HCT116 (cell line): Measurements from ENCODE around the gene SP3. TPM values are rescaled to one million over a fixed set of nuclear protein-coding genes. Genes with fewer than 3 reads are reported as not detected.

Experiments
- ATAC-seq: fragments of 200-7000 bp; cut with Tn5 transposase; 2 replicates; pipeline ENCODE4 v1.9.1; 2020; ENCODE audit warnings: mild to moderate bottlenecking, moderate library complexity
- BruUV-seq: library from RNA; stranded (reverse); fragments of 400-500 nt; replicated peaks from 2 replicates; lab custom pipeline; 2021; lab: Mats Ljungman, UMichigan
- CTCF ChIA-PET: fragments of 300-600 bp; sonication (Branson Sonifier 250); formaldehyde crosslinking; loops from one replicate; lab custom pipeline; 2021; ENCODE audit warnings: antibody characterized with exemption; lab: Charles Lee
- POLR2A ChIA-PET: fragments of 300-600, 350-600 bp; sonication (Branson Sonifier 250); formaldehyde crosslinking; loops from one replicate; lab custom pipeline; 2021; ENCODE audit warnings: antibody characterized with exemption; lab: Charles Lee
- RAD21 ChIA-PET, 2 experiments: fragments of 300-600 bp; sonication (Branson Sonifier 250); formaldehyde crosslinking; loops; one replicate each; lab custom pipeline; 2023; ENCODE audit warnings: low total read pairs in 2 of 2; ENCODE audit not compliant: uncharacterized antibody in 2 of 2, unreplicated experiment in 2 of 2, low non-redundant PET in 1 of 2; lab: Charles Lee
- DNase-seq: peaks from one replicate; pipeline ENCODE4 v3.0.0-alpha.2; 2010; ENCODE audit warnings: low read depth, low spot score
- H2AFZ ChIP-seq: fragments of 200-600 bp; shearing (Covaris generic), sonication (generic); 2 replicates; pipeline ENCODE4 v1.6.1; 2017; ENCODE audit warnings: low read depth, mixed run types, mixed read lengths, antibody characterized with exemption, low read length; ENCODE audit not compliant: poor library complexity, severe bottlenecking
- H3K27ac ChIP-seq: 2 replicates; pipeline ENCODE4 v1.5.1; 2012; ENCODE audit warnings: low read depth, low read length
- H3K27me3 ChIP-seq: fragments of 200-600 bp; sonication (generic); 2 replicates; pipeline ENCODE4 v1.6.1; 2016; ENCODE audit warnings: mixed run types, low read length, mixed read lengths; ENCODE audit not compliant: insufficient read depth
- H3K36me3 ChIP-seq, 2 experiments: fragments of 200-500 bp in 1 of 2; fragments of 200-600 bp in 1 of 2; sonication (Bioruptor generic) in 1 of 2; sonication (generic) in 1 of 2; 2 replicates each; pipeline versions ENCODE4 v1.5.1 to v1.6.1; 2014 to 2016; ENCODE audit warnings: low read length in 2 of 2, inconsistent platforms in 1 of 2, mixed read lengths in 1 of 2, mixed run types in 1 of 2; ENCODE audit not compliant: insufficient read depth in 2 of 2, control insufficient read depth in 1 of 2
- H3K4me1 ChIP-seq, 2 experiments: fragments of 200-600 bp in 1 of 2; sonication (generic) in 1 of 2; 2 replicates each; pipeline versions ENCODE4 v1.5.1 to v1.6.1; 2012 to 2017; ENCODE audit warnings: low read length in 2 of 2, inconsistent platforms in 1 of 2, mild to moderate bottlenecking in 1 of 2, mixed read lengths in 1 of 2, mixed run types in 1 of 2, moderate library complexity in 1 of 2; ENCODE audit not compliant: insufficient read depth in 2 of 2, control insufficient read depth in 1 of 2
- H3K4me2 ChIP-seq: fragments of 200-600 bp; sonication (generic); 2 replicates; pipeline ENCODE4 v1.6.1; 2017; ENCODE audit warnings: mixed run types, low read length, mixed read lengths
- H3K4me3 ChIP-seq, 2 experiments: fragments of 200-600 bp in 1 of 2; sonication (generic) in 1 of 2; replicated peaks in 1 of 2; 2 replicates each; pipeline ENCODE4 v1.5.1; 2011 to 2016; ENCODE audit warnings: low read length in 2 of 2, control low read depth in 1 of 2, low read depth in 1 of 2, mild to moderate bottlenecking in 1 of 2, mixed read lengths in 1 of 2, mixed run types in 1 of 2
- H3K79me2 ChIP-seq: fragments of 200-600 bp; sonication (generic); 2 replicates; pipeline ENCODE4 v1.6.1; 2017; ENCODE audit warnings: mild to moderate bottlenecking, mixed run types, low read length, moderate library complexity, mixed read lengths; ENCODE audit not compliant: insufficient read depth
- H3K9ac ChIP-seq: fragments of 200-600 bp; sonication (generic); 2 replicates; pipeline ENCODE4 v1.6.1; 2016; ENCODE audit warnings: low read length, mixed read lengths
- H3K9me2 ChIP-seq: fragments of 200-600 bp; sonication (generic), shearing (Covaris generic); 2 replicates; pipeline ENCODE4 v1.6.1; 2017; ENCODE audit warnings: mixed run types, mild to moderate bottlenecking, moderate library complexity; ENCODE audit not compliant: insufficient read depth
- H3K9me3 ChIP-seq, 2 experiments: fragments of 200-500 bp in 1 of 2; fragments of 200-600 bp in 1 of 2; sonication (Bioruptor generic) in 1 of 2; sonication (generic) in 1 of 2; 2 replicates each; pipeline ENCODE4 v1.6.1; 2014 to 2017; ENCODE audit warnings: low read length in 2 of 2, mixed read lengths in 2 of 2, inconsistent platforms in 1 of 2, low read depth in 1 of 2, mild to moderate bottlenecking in 1 of 2, mixed run types in 1 of 2, moderate library complexity in 1 of 2; ENCODE audit not compliant: control insufficient read depth in 1 of 2, insufficient read depth in 1 of 2
- H4K20me1 ChIP-seq: fragments of 200-600 bp; sonication (generic), shearing (Covaris generic); 2 replicates; pipeline ENCODE4 v1.6.1; 2017; ENCODE audit warnings: mixed run types, mild to moderate bottlenecking, moderate library complexity; ENCODE audit not compliant: insufficient read depth
- EGR1 ChIP-seq: IDR thresholded peaks from 2 replicates; pipeline ENCODE4 v1.6.1; 2012; ENCODE audit warnings: low read depth
- EZH2phosphoT487 ChIP-seq: fragments of 200-600 bp; IDR thresholded peaks from 2 replicates; pipeline ENCODE4 v1.6.1; 2018; ENCODE audit warnings: antibody characterized with exemption, borderline replicate concordance
- POLR2A ChIP-seq: IDR thresholded peaks from 2 replicates; pipeline ENCODE4 v1.7.0; 2011; ENCODE audit warnings: borderline replicate concordance; ENCODE audit not compliant: insufficient read depth, insufficient read length; ENCODE audit errors: extremely low read depth
- POLR2AphosphoS5 ChIP-seq: IDR thresholded peaks from 2 replicates; pipeline ENCODE4 v1.6.1; 2011; ENCODE audit warnings: mild to moderate bottlenecking, low read depth, low read length, moderate library complexity
- SIN3A ChIP-seq: IDR thresholded peaks from 2 replicates; pipeline ENCODE4 v1.6.1; 2012; ENCODE audit warnings: low read depth
- SP1 ChIP-seq: IDR thresholded peaks from 2 replicates; pipeline ENCODE4 v1.6.1; 2012; ENCODE audit warnings: low read depth
- TCF7L2 ChIP-seq: IDR thresholded peaks from 2 replicates; pipeline ENCODE4 v1.7.0; 2011; ENCODE audit warnings: borderline replicate concordance, inconsistent platforms; ENCODE audit not compliant: insufficient read depth, insufficient read length; ENCODE audit errors: extremely low read depth
- YY1 ChIP-seq: IDR thresholded peaks from 2 replicates; pipeline ENCODE4 v1.6.1; 2011; ENCODE audit warnings: low read length, low read depth, moderate library complexity, mild to moderate bottlenecking; ENCODE audit not compliant: insufficient replicate concordance; ENCODE audit errors: extremely low read depth
- intact Hi-C: fragments of 100-400 bp; cut with micrococcal nuclease; formaldehyde crosslinking; loops from 2 replicates; pipeline ENCODE4 v1.10.0; 2022
- total RNA-seq: library from RNA; stranded (reverse); gene quantifications from one replicate; pipeline ENCODE4 v1.2.1, GENCODE V29; 2021; ENCODE audit not compliant: unreplicated experiment
- TF ChIP-seq, protein P1 (sequence below), 3 experiments: fragments of 200-600 bp in 1 of 3; sonication (generic) in 1 of 3; IDR thresholded peaks in 2 of 3; conservative IDR thresholded peaks in 1 of 3; 2 replicates each; pipeline ENCODE4 v1.5.1; 2012 to 2017; ENCODE audit warnings: low read depth in 2 of 3, low read length in 2 of 3, antibody characterized with exemption in 1 of 3, borderline replicate concordance in 1 of 3, control low read depth in 1 of 3, mild to moderate bottlenecking in 1 of 3, mixed read lengths in 1 of 3, mixed run types in 1 of 3, moderate library complexity in 1 of 3; ENCODE audit not compliant: insufficient read depth in 1 of 3
- TF ChIP-seq, protein P2 (sequence below): IDR thresholded peaks from 2 replicates; pipeline ENCODE4 v1.6.1; 2012; ENCODE audit warnings: low read depth
- TF ChIP-seq, protein P3 (sequence below): IDR thresholded peaks from 2 replicates; pipeline ENCODE4 v1.6.1; 2012

Gene SP3
- total RNA-seq, 1 experiment from 2014 or later, result 98.0 TPM

DNA sequence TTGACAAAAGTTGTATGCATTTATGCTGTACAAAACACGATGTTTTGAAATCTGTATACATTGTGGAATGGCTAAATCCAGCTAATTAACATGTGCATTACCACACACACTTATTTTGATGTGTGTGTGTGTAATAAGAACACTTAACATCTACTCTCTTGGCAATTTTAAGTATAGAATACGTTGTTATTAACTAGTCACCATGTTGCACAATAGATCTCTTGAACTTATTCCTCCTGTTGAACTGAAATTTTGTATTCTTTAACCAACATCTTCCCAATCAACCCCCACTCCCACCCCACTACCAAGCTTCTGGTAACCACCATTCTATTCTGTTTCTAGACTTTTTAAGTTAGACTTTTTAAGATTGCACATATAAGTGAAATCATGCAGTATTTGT is 16.3 kb upstream of the SP3 start:
- BruUV-seq, result no TSS peak
- Histone ChIP-seq H2AFZ (no peak overlapping the region), H3K79me2 (no peaks in the 10 kb centered on the region), H3K9me3 (no peaks in the 10 kb centered on the region), H3K27ac (no peak overlapping the region), H3K4me2 (no peak overlapping the region), H3K36me3 (no peaks in the 10 kb centered on the region), H3K9ac (no peak overlapping the region), H3K9me2 (no peaks in the 10 kb centered on the region), H3K4me1 (peaks cover 8% of the 10 kb centered on the region in 2 experiments; a peak in 3 of 4 replicates), H3K27me3 (no peaks in the 10 kb centered on the region), H3K4me3 (no peak overlapping the region), H4K20me1 (no peaks in the 10 kb centered on the region)
- ChIA-PET RAD21 (no interaction called here), POLR2A (no interaction called here), CTCF (no interaction called here)
- TF ChIP-seq EZH2phosphoT487, result no peak
- TF ChIP-seq YY1, result no peak
- TF ChIP-seq, protein P1, sequence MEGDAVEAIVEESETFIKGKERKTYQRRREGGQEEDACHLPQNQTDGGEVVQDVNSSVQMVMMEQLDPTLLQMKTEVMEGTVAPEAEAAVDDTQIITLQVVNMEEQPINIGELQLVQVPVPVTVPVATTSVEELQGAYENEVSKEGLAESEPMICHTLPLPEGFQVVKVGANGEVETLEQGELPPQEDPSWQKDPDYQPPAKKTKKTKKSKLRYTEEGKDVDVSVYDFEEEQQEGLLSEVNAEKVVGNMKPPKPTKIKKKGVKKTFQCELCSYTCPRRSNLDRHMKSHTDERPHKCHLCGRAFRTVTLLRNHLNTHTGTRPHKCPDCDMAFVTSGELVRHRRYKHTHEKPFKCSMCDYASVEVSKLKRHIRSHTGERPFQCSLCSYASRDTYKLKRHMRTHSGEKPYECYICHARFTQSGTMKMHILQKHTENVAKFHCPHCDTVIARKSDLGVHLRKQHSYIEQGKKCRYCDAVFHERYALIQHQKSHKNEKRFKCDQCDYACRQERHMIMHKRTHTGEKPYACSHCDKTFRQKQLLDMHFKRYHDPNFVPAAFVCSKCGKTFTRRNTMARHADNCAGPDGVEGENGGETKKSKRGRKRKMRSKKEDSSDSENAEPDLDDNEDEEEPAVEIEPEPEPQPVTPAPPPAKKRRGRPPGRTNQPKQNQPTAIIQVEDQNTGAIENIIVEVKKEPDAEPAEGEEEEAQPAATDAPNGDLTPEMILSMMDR (IDR thresholded peaks at IDR 0.05 in 2 of 3, conservative IDR thresholded peaks at IDR 0.05 in 1 of 3; ENCODE audit: borderline replicate concordance in 1 of 3, insufficient read depth in 1 of 3, low read depth in 2 of 3, low read length in 2 of 3), result no peak
- TF ChIP-seq, protein P2, sequence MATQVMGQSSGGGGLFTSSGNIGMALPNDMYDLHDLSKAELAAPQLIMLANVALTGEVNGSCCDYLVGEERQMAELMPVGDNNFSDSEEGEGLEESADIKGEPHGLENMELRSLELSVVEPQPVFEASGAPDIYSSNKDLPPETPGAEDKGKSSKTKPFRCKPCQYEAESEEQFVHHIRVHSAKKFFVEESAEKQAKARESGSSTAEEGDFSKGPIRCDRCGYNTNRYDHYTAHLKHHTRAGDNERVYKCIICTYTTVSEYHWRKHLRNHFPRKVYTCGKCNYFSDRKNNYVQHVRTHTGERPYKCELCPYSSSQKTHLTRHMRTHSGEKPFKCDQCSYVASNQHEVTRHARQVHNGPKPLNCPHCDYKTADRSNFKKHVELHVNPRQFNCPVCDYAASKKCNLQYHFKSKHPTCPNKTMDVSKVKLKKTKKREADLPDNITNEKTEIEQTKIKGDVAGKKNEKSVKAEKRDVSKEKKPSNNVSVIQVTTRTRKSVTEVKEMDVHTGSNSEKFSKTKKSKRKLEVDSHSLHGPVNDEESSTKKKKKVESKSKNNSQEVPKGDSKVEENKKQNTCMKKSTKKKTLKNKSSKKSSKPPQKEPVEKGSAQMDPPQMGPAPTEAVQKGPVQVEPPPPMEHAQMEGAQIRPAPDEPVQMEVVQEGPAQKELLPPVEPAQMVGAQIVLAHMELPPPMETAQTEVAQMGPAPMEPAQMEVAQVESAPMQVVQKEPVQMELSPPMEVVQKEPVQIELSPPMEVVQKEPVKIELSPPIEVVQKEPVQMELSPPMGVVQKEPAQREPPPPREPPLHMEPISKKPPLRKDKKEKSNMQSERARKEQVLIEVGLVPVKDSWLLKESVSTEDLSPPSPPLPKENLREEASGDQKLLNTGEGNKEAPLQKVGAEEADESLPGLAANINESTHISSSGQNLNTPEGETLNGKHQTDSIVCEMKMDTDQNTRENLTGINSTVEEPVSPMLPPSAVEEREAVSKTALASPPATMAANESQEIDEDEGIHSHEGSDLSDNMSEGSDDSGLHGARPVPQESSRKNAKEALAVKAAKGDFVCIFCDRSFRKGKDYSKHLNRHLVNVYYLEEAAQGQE, result no peak
- no peak for TF ChIP-seq SIN3A
- no peak for TF ChIP-seq EGR1
- TF ChIP-seq SP1, result no peak
- no peak for TF ChIP-seq POLR2A
- TF ChIP-seq, protein P3, sequence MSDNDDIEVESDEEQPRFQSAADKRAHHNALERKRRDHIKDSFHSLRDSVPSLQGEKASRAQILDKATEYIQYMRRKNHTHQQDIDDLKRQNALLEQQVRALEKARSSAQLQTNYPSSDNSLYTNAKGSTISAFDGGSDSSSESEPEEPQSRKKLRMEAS, result no peak
- TF ChIP-seq TCF7L2, result no peak
- no peak for TF ChIP-seq POLR2AphosphoS5
- DNase-seq (no peak), ATAC-seq (no peak)
- intact Hi-C loops, result no loop called here
